T-helper 1 cell (primary cell): ENCODE results near the gene SMOC2.

Experiments
- DNase-seq, 5 donors: peaks; one replicate each; pipeline ENCODE4 v3.0.0-alpha.2; 2012 to 2020
- total RNA-seq, 4 donors: gene quantifications; one replicate each; lab custom pipeline; 2026; lab: John Stamatoyannopoulos, UW

The SMOC2 gene
- 0 reads per million in 4 donors for total RNA-seq

- no peak for DNase-seq
These were observed at the start of gene SMOC2 for GRCh38 chr6:168440520-168441433. TSS of gene SMOC2 (plus strand) at chr6:168441184. CDS start at chr6:168441371, 187 bp downstream.

GRCh38 chr6:168393126-168393870 lies 47.7 kb upstream of the SMOC2 start:
- no peak for DNase-seq

- DNase-seq: no peak
These were observed 46.4 kb upstream of the SMOC2 start for GRCh38 chr6:168394606-168395005.

GRCh38 chr6:168395983-168396382 lies 45.0 kb upstream of the SMOC2 start:
- no peak for DNase-seq

GRCh38 chr6:168396561-168396960 lies 44.4 kb upstream of the SMOC2 start:
- no peak for DNase-seq

- no peak for DNase-seq
These were observed 44.0 kb upstream of the SMOC2 start for GRCh38 chr6:168397012-168397411.

GRCh38 chr6:168400037-168400436 lies 40.9 kb upstream of the SMOC2 start:
- DNase-seq: no peak

- no peak for DNase-seq
These were observed 37.5 kb upstream of the SMOC2 start for GRCh38 chr6:168403370-168404005.

GRCh38 chr6:168404560-168404959 lies 36.4 kb upstream of the SMOC2 start:
- DNase-seq: no peak

GRCh38 chr6:168407842-168408241 lies 33.1 kb upstream of the SMOC2 start:
- no peak for DNase-seq

GRCh38 chr6:168408504-168409136 lies 32.4 kb upstream of the SMOC2 start:
- no peak for DNase-seq

- DNase-seq: no peak
These were observed 30.9 kb upstream of the SMOC2 start for GRCh38 chr6:168410035-168410434.

GRCh38 chr6:168410554-168411011 lies 30.4 kb upstream of the SMOC2 start:
- DNase-seq: no peak

GRCh38 chr6:168411130-168411529 lies 29.9 kb upstream of the SMOC2 start:
- DNase-seq: no peak

GRCh38 chr6:168411793-168412192 lies 29.2 kb upstream of the SMOC2 start:
- no peak for DNase-seq

- no peak for DNase-seq
These were observed 28.5 kb upstream of the SMOC2 start for GRCh38 chr6:168412456-168412855.

GRCh38 chr6:168413018-168413720 lies 27.8 kb upstream of the SMOC2 start:
- DNase-seq: no peak

GRCh38 chr6:168413856-168414255 lies 27.1 kb upstream of the SMOC2 start:
- DNase-seq: no peak

GRCh38 chr6:168414336-168415097 lies 26.5 kb upstream of the SMOC2 start:
- no peak for DNase-seq

- DNase-seq: no peak
These were observed 25.6 kb upstream of the SMOC2 start for GRCh38 chr6:168415098-168415992.
